HCT116 (cell line): ENCODE data around the gene DCP1A. TPM values are rescaled to one million over a fixed set of nuclear protein-coding genes. Genes with fewer than 3 reads are reported as not detected.

Source experiments
- ATAC-seq: fragments of 200-7000 bp; cut with Tn5 transposase; 2 replicates; pipeline ENCODE4 v1.9.1; 2020; ENCODE audit warnings: mild to moderate bottlenecking, moderate library complexity
- BruUV-seq: library from RNA; stranded (reverse); fragments of 400-500 nt; replicated peaks from 2 replicates; lab custom pipeline; 2021; lab: Mats Ljungman, UMichigan
- CTCF ChIA-PET: fragments of 300-600 bp; sonication (Branson Sonifier 250); formaldehyde crosslinking; loops from one replicate; lab custom pipeline; 2021; ENCODE audit warnings: antibody characterized with exemption; lab: Charles Lee
- POLR2A ChIA-PET: fragments of 300-600, 350-600 bp; sonication (Branson Sonifier 250); formaldehyde crosslinking; loops from one replicate; lab custom pipeline; 2021; ENCODE audit warnings: antibody characterized with exemption; lab: Charles Lee
- RAD21 ChIA-PET, 2 experiments: fragments of 300-600 bp; sonication (Branson Sonifier 250); formaldehyde crosslinking; loops; one replicate each; lab custom pipeline; 2023; ENCODE audit warnings: low total read pairs in 2 of 2; ENCODE audit not compliant: uncharacterized antibody in 2 of 2, unreplicated experiment in 2 of 2, low non-redundant PET in 1 of 2; lab: Charles Lee
- DNase-seq: peaks from one replicate; pipeline ENCODE4 v3.0.0-alpha.2; 2010; ENCODE audit warnings: low read depth, low spot score
- H2AFZ ChIP-seq: fragments of 200-600 bp; shearing (Covaris generic), sonication (generic); 2 replicates; pipeline ENCODE4 v1.6.1; 2017; ENCODE audit warnings: low read depth, mixed run types, mixed read lengths, antibody characterized with exemption, low read length; ENCODE audit not compliant: poor library complexity, severe bottlenecking
- H3K27ac ChIP-seq: 2 replicates; pipeline ENCODE4 v1.5.1; 2012; ENCODE audit warnings: low read depth, low read length
- H3K27me3 ChIP-seq: fragments of 200-600 bp; sonication (generic); 2 replicates; pipeline ENCODE4 v1.6.1; 2016; ENCODE audit warnings: mixed run types, low read length, mixed read lengths; ENCODE audit not compliant: insufficient read depth
- H3K36me3 ChIP-seq, 2 experiments: fragments of 200-500 bp in 1 of 2; fragments of 200-600 bp in 1 of 2; sonication (Bioruptor generic) in 1 of 2; sonication (generic) in 1 of 2; 2 replicates each; pipeline versions ENCODE4 v1.5.1 to v1.6.1; 2014 to 2016; ENCODE audit warnings: low read length in 2 of 2, inconsistent platforms in 1 of 2, mixed read lengths in 1 of 2, mixed run types in 1 of 2; ENCODE audit not compliant: insufficient read depth in 2 of 2, control insufficient read depth in 1 of 2
- H3K4me1 ChIP-seq, 2 experiments: fragments of 200-600 bp in 1 of 2; sonication (generic) in 1 of 2; 2 replicates each; pipeline versions ENCODE4 v1.5.1 to v1.6.1; 2012 to 2017; ENCODE audit warnings: low read length in 2 of 2, inconsistent platforms in 1 of 2, mild to moderate bottlenecking in 1 of 2, mixed read lengths in 1 of 2, mixed run types in 1 of 2, moderate library complexity in 1 of 2; ENCODE audit not compliant: insufficient read depth in 2 of 2, control insufficient read depth in 1 of 2
- H3K4me2 ChIP-seq: fragments of 200-600 bp; sonication (generic); 2 replicates; pipeline ENCODE4 v1.6.1; 2017; ENCODE audit warnings: mixed run types, low read length, mixed read lengths
- H3K4me3 ChIP-seq, 2 experiments: fragments of 200-600 bp in 1 of 2; sonication (generic) in 1 of 2; replicated peaks in 1 of 2; 2 replicates each; pipeline ENCODE4 v1.5.1; 2011 to 2016; ENCODE audit warnings: low read length in 2 of 2, control low read depth in 1 of 2, low read depth in 1 of 2, mild to moderate bottlenecking in 1 of 2, mixed read lengths in 1 of 2, mixed run types in 1 of 2
- H3K79me2 ChIP-seq: fragments of 200-600 bp; sonication (generic); 2 replicates; pipeline ENCODE4 v1.6.1; 2017; ENCODE audit warnings: mild to moderate bottlenecking, mixed run types, low read length, moderate library complexity, mixed read lengths; ENCODE audit not compliant: insufficient read depth
- H3K9ac ChIP-seq: fragments of 200-600 bp; sonication (generic); 2 replicates; pipeline ENCODE4 v1.6.1; 2016; ENCODE audit warnings: low read length, mixed read lengths
- H3K9me2 ChIP-seq: fragments of 200-600 bp; sonication (generic), shearing (Covaris generic); 2 replicates; pipeline ENCODE4 v1.6.1; 2017; ENCODE audit warnings: mixed run types, mild to moderate bottlenecking, moderate library complexity; ENCODE audit not compliant: insufficient read depth
- H3K9me3 ChIP-seq, 2 experiments: fragments of 200-500 bp in 1 of 2; fragments of 200-600 bp in 1 of 2; sonication (Bioruptor generic) in 1 of 2; sonication (generic) in 1 of 2; 2 replicates each; pipeline ENCODE4 v1.6.1; 2014 to 2017; ENCODE audit warnings: low read length in 2 of 2, mixed read lengths in 2 of 2, inconsistent platforms in 1 of 2, low read depth in 1 of 2, mild to moderate bottlenecking in 1 of 2, mixed run types in 1 of 2, moderate library complexity in 1 of 2; ENCODE audit not compliant: control insufficient read depth in 1 of 2, insufficient read depth in 1 of 2
- H4K20me1 ChIP-seq: fragments of 200-600 bp; sonication (generic), shearing (Covaris generic); 2 replicates; pipeline ENCODE4 v1.6.1; 2017; ENCODE audit warnings: mixed run types, mild to moderate bottlenecking, moderate library complexity; ENCODE audit not compliant: insufficient read depth
- CBX3 ChIP-seq: IDR thresholded peaks from 2 replicates; pipeline ENCODE4 v1.6.1; 2012; ENCODE audit warnings: low read depth
- EGR1 ChIP-seq: IDR thresholded peaks from 2 replicates; pipeline ENCODE4 v1.6.1; 2012; ENCODE audit warnings: low read depth
- FOSL1 ChIP-seq: IDR thresholded peaks from 2 replicates; pipeline ENCODE4 v1.6.1; 2012; ENCODE audit warnings: low read depth
- JUND ChIP-seq: IDR thresholded peaks from 2 replicates; pipeline ENCODE4 v1.6.1; 2012
- POLR2A ChIP-seq: IDR thresholded peaks from 2 replicates; pipeline ENCODE4 v1.7.0; 2011; ENCODE audit warnings: borderline replicate concordance; ENCODE audit not compliant: insufficient read depth, insufficient read length; ENCODE audit errors: extremely low read depth
- POLR2AphosphoS5 ChIP-seq: IDR thresholded peaks from 2 replicates; pipeline ENCODE4 v1.6.1; 2011; ENCODE audit warnings: mild to moderate bottlenecking, low read depth, low read length, moderate library complexity
- RAD21 ChIP-seq: IDR thresholded peaks from 2 replicates; pipeline ENCODE4 v1.6.1; 2012; ENCODE audit warnings: low read depth, mild to moderate bottlenecking
- SIN3A ChIP-seq: IDR thresholded peaks from 2 replicates; pipeline ENCODE4 v1.6.1; 2012; ENCODE audit warnings: low read depth
- SP1 ChIP-seq: IDR thresholded peaks from 2 replicates; pipeline ENCODE4 v1.6.1; 2012; ENCODE audit warnings: low read depth
- TCF7L2 ChIP-seq: IDR thresholded peaks from 2 replicates; pipeline ENCODE4 v1.7.0; 2011; ENCODE audit warnings: borderline replicate concordance, inconsistent platforms; ENCODE audit not compliant: insufficient read depth, insufficient read length; ENCODE audit errors: extremely low read depth
- YY1 ChIP-seq: IDR thresholded peaks from 2 replicates; pipeline ENCODE4 v1.6.1; 2011; ENCODE audit warnings: low read length, low read depth, moderate library complexity, mild to moderate bottlenecking; ENCODE audit not compliant: insufficient replicate concordance; ENCODE audit errors: extremely low read depth
- ZFX ChIP-seq: fragments of 450-650 bp; IDR thresholded peaks from 2 replicates; pipeline ENCODE4 v1.6.1; 2017
- intact Hi-C: fragments of 100-400 bp; cut with micrococcal nuclease; formaldehyde crosslinking; loops from 2 replicates; pipeline ENCODE4 v1.10.0; 2022
- total RNA-seq: library from RNA; stranded (reverse); gene quantifications from one replicate; pipeline ENCODE4 v1.2.1, GENCODE V29; 2021; ENCODE audit not compliant: unreplicated experiment
- TF ChIP-seq, protein P1 (sequence below): IDR thresholded peaks from 2 replicates; pipeline ENCODE4 v1.6.1; 2012
- TF ChIP-seq, protein P2 (sequence below): IDR thresholded peaks from 2 replicates; pipeline ENCODE4 v1.6.1; 2012
- TF ChIP-seq, protein P3 (sequence below): IDR thresholded peaks from 2 replicates; pipeline ENCODE4 v1.6.1; 2012; ENCODE audit warnings: low read depth
- TF ChIP-seq, protein P4 (sequence below): IDR thresholded peaks from 2 replicates; pipeline ENCODE4 v1.6.1; 2011; ENCODE audit warnings: mild to moderate bottlenecking, low read length, moderate library complexity; ENCODE audit not compliant: insufficient replicate concordance; ENCODE audit errors: extremely low read depth

Gene DCP1A
- total RNA-seq, 1 experiment from 2014 or later: 33.2 TPM

DNA sequence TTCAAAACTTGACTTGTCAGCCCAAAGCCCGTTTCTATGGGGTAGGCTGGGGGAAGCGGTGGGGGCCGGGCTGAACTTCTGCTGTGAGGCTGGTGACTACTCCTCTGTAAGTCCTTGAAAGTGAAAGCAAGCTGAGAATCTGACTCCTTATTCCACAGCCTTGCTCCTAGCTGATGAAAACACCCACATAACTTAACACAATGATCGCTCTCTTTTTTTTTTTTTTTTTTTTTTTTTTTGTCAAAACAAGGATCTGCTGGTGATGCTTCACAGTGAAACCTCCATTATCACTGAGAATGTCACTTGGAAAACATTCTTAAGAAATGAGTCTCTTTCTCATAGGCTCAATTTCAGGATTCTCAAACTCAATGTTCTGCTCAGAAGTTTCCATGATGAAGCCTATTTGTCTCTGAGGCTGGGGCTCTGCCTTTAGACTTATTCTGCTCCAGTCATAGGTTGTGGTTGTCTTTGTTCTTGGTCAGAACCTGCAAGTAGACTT lies 60.2 kb downstream of the DCP1A start:
- ChIA-PET POLR2A (interaction anchor here (0.6 kb wide), 1 partner anchor 29 kb away, joined by 5 read pairs; no protein-coding TSS in a partner anchor), RAD21 (no interaction called here), CTCF (no interaction called here)
- TF ChIP-seq POLR2A: no peak
- TF ChIP-seq CBX3: no peak
- no peak for TF ChIP-seq ZFX
- TF ChIP-seq, protein P1, sequence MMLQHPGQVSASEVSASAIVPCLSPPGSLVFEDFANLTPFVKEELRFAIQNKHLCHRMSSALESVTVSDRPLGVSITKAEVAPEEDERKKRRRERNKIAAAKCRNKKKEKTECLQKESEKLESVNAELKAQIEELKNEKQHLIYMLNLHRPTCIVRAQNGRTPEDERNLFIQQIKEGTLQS: no peak
- TF ChIP-seq JUND: no peak
- TF ChIP-seq TCF7L2: no peak
- no peak for TF ChIP-seq SIN3A
- no peak for TF ChIP-seq POLR2AphosphoS5
- TF ChIP-seq SP1: no peak
- no peak for TF ChIP-seq RAD21
- TF ChIP-seq, protein P2, sequence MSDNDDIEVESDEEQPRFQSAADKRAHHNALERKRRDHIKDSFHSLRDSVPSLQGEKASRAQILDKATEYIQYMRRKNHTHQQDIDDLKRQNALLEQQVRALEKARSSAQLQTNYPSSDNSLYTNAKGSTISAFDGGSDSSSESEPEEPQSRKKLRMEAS: no peak
- no peak for TF ChIP-seq FOSL1
- TF ChIP-seq YY1: no peak
- ATAC-seq: no peak
- intact Hi-C loops: no loop called here
- no peaks in the 10 kb centered on the region for H3K27me3 ChIP-seq
- no peaks in the 10 kb centered on the region; the same call in 1 of the 2 replicates for H4K20me1 ChIP-seq
- H3K36me3 ChIP-seq: peaks cover 16 to 17% of the 10 kb centered on the region in 2 experiments; a peak in 3 of 4 replicates
- H3K4me3 ChIP-seq: no peak overlapping the region
- no peak overlapping the region for H3K9ac ChIP-seq
- no peak for DNase-seq
- no peak overlapping the region for H2AFZ ChIP-seq
- no peaks in the 10 kb centered on the region for H3K9me3 ChIP-seq
- H3K79me2 ChIP-seq: no peaks in the 10 kb centered on the region
- no peak overlapping the region for H3K4me2 ChIP-seq
- H3K27ac ChIP-seq: no peak overlapping the region
- H3K4me1 ChIP-seq: no peaks in the 10 kb centered on the region
- no peaks in the 10 kb centered on the region for H3K9me2 ChIP-seq
- BruUV-seq: TSS peak; percentile 7

DNA sequence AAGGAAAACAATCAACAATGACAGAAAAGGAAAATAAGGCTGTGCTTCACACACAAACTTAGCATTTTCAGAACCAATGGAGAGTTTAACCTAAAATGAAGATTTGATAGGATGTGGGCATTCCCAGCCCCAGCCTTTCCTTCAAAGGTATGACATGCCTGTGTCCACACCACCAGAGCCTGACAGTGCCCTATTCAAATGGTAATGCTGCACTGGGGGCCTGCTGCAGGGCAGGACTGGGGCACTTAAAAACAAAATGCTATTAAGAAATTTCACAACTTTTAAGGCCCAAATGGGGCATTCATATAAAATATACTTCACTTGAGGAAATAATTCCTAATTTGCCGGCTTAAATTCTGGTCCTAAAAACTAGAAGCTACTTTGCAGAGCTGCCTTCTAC lies 60.6 kb downstream of the DCP1A start:
- no peak overlapping the region for H3K9ac ChIP-seq
- no peaks in the 10 kb centered on the region for H3K9me2 ChIP-seq
- H4K20me1 ChIP-seq: no peaks in the 10 kb centered on the region; the same call in 1 of the 2 replicates
- H3K4me3 ChIP-seq: no peak overlapping the region
- no TSS peak for BruUV-seq
- DNase-seq: no peak
- H3K4me1 ChIP-seq: no peaks in the 10 kb centered on the region
- peaks cover 13 to 16% of the 10 kb centered on the region in 2 experiments; a peak in 3 of 4 replicates for H3K36me3 ChIP-seq
- no peaks in the 10 kb centered on the region for H3K79me2 ChIP-seq
- intact Hi-C loops: no loop called here
- ChIA-PET CTCF (no interaction called here), POLR2A (no interaction called here), RAD21 (no interaction called here)
- no peak overlapping the region for H3K27ac ChIP-seq
- no peak overlapping the region for H3K4me2 ChIP-seq
- H3K27me3 ChIP-seq: no peaks in the 10 kb centered on the region
- H3K9me3 ChIP-seq: no peaks in the 10 kb centered on the region
- H2AFZ ChIP-seq: no peak overlapping the region
- no peak for ATAC-seq
- TF ChIP-seq, protein P3, sequence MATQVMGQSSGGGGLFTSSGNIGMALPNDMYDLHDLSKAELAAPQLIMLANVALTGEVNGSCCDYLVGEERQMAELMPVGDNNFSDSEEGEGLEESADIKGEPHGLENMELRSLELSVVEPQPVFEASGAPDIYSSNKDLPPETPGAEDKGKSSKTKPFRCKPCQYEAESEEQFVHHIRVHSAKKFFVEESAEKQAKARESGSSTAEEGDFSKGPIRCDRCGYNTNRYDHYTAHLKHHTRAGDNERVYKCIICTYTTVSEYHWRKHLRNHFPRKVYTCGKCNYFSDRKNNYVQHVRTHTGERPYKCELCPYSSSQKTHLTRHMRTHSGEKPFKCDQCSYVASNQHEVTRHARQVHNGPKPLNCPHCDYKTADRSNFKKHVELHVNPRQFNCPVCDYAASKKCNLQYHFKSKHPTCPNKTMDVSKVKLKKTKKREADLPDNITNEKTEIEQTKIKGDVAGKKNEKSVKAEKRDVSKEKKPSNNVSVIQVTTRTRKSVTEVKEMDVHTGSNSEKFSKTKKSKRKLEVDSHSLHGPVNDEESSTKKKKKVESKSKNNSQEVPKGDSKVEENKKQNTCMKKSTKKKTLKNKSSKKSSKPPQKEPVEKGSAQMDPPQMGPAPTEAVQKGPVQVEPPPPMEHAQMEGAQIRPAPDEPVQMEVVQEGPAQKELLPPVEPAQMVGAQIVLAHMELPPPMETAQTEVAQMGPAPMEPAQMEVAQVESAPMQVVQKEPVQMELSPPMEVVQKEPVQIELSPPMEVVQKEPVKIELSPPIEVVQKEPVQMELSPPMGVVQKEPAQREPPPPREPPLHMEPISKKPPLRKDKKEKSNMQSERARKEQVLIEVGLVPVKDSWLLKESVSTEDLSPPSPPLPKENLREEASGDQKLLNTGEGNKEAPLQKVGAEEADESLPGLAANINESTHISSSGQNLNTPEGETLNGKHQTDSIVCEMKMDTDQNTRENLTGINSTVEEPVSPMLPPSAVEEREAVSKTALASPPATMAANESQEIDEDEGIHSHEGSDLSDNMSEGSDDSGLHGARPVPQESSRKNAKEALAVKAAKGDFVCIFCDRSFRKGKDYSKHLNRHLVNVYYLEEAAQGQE: no peak
- no peak for TF ChIP-seq POLR2A
- TF ChIP-seq FOSL1: no peak
- no peak for TF ChIP-seq EGR1
- TF ChIP-seq YY1: no peak
- TF ChIP-seq, protein P4, sequence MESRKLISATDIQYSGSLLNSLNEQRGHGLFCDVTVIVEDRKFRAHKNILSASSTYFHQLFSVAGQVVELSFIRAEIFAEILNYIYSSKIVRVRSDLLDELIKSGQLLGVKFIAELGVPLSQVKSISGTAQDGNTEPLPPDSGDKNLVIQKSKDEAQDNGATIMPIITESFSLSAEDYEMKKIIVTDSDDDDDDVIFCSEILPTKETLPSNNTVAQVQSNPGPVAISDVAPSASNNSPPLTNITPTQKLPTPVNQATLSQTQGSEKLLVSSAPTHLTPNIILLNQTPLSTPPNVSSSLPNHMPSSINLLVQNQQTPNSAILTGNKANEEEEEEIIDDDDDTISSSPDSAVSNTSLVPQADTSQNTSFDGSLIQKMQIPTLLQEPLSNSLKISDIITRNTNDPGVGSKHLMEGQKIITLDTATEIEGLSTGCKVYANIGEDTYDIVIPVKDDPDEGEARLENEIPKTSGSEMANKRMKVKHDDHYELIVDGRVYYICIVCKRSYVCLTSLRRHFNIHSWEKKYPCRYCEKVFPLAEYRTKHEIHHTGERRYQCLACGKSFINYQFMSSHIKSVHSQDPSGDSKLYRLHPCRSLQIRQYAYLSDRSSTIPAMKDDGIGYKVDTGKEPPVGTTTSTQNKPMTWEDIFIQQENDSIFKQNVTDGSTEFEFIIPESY: no peak
- no peak for TF ChIP-seq CBX3
- no peak for TF ChIP-seq JUND
